Activated naive CD8-positive, alpha-beta T cell treated with anti-CD3 and anti-CD28 coated beads, Interleukin-2, amount 10 ng/mL, durations not matched to agents 7 days and 5 days (primary cell): Measurements from ENCODE around the gene OR2H1. TPM values are rescaled to one million over a fixed set of nuclear protein-coding genes. Genes with fewer than 3 reads are reported as not detected.

ENCODE experiments used
- ATAC-seq: fragments of 150-1000 bp; cut with Tn5 transposase; one replicate; pipeline ENCODE4 v1.10.0; 2021; ENCODE audit warnings: low read depth, moderate library complexity
- POLR2A ChIA-PET: fragments of 350-600 bp; sonication (Branson Sonifier 250); formaldehyde crosslinking; loops from one replicate; lab custom pipeline; 2021; ENCODE audit warnings: antibody characterized with exemption; lab: Charles Lee
- DNase-seq: peaks from one replicate; pipeline ENCODE4 v3.0.0; 2021
- H3K27ac Mint-ChIP-seq: one replicate; pipeline ENCODE4 v1.8.0; 2022; ENCODE audit warnings: mild to moderate bottlenecking, mixed read lengths
- H3K27me3 Mint-ChIP-seq: one replicate; pipeline ENCODE4 v1.8.0; 2022; ENCODE audit warnings: mild to moderate bottlenecking, moderate library complexity, mixed read lengths
- H3K36me3 Mint-ChIP-seq: one replicate; pipeline ENCODE4 v1.8.0; 2021; ENCODE audit warnings: mild to moderate bottlenecking, mixed read lengths
- H3K4me1 Mint-ChIP-seq: one replicate; pipeline ENCODE4 v1.8.0; 2021; ENCODE audit warnings: mixed read lengths
- H3K4me3 Mint-ChIP-seq: one replicate; pipeline ENCODE4 v1.8.0; 2022; ENCODE audit warnings: mild to moderate bottlenecking, moderate library complexity, mixed read lengths
- H3K9me3 Mint-ChIP-seq: one replicate; pipeline ENCODE4 v1.8.0; 2021; ENCODE audit warnings: mixed read lengths
- total RNA-seq, 2 experiments: library from RNA; stranded (reverse); gene quantifications; one replicate each; pipeline ENCODE4 v1.2.3, GENCODE V29; 2021

The OR2H1 gene
- total RNA-seq, 2 experiments from 2014 or later: not detected

DNA sequence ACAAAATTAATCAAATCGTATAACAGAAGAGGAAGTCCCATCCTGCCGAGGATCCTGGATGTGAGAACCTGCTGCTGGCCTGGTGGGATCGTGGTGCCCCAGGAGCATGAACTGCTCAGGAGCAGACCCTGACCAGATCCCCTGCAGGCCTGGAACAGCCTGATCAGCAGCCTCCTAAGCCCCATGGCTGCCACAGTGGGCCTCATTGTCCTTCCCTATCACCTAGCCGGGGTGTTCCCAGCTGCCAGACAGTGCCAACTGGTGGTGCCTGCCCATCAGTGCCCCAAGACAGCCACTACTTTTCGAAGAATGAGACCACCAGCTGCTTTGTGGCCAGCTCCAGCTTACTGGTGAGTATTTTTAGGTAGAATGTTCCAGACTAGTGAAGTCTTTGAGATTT, 50.4 kb downstream of the OR2H1 start:
- Mint-ChIP-seq H3K27ac (no peak overlapping the region), H3K4me1 (no peaks in the 10 kb centered on the region), H3K36me3 (no peaks in the 10 kb centered on the region), H3K27me3 (peaks cover 4% of the 10 kb centered on the region), H3K4me3 (no peak overlapping the region), H3K9me3 (no peaks in the 10 kb centered on the region)
- DNase-seq (no peak), ATAC-seq (no peak)
- POLR2A ChIA-PET: no interaction called here

DNA sequence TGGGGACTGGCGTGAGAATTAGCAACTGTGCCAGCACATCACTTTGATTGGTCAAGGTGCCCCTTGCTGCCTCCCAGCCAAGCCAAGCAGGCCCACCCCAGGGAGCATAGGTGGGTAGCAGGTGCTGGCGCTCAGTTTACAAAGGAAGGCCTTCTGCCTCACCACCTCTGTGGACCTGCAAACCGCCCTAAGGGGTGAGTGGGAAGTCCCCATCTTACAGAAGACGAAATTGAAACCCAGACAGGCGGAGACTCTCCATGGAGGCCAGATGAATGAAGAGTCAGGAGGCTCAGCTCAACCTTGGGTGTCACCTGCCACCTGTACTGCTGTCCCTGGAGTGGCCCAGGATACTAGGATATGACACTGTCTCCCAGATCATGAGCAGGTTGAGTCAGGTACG, 52.3 kb downstream of the OR2H1 start:
- Mint-ChIP-seq H3K27me3 (peaks cover 6% of the 10 kb centered on the region), H3K4me1 (no peaks in the 10 kb centered on the region), H3K36me3 (no peaks in the 10 kb centered on the region), H3K4me3 (no peak overlapping the region), H3K9me3 (peaks cover 1% of the 10 kb centered on the region), H3K27ac (no peak overlapping the region)
- no peak for DNase-seq
- POLR2A ChIA-PET: no interaction called here
- ATAC-seq: no peak

DNA sequence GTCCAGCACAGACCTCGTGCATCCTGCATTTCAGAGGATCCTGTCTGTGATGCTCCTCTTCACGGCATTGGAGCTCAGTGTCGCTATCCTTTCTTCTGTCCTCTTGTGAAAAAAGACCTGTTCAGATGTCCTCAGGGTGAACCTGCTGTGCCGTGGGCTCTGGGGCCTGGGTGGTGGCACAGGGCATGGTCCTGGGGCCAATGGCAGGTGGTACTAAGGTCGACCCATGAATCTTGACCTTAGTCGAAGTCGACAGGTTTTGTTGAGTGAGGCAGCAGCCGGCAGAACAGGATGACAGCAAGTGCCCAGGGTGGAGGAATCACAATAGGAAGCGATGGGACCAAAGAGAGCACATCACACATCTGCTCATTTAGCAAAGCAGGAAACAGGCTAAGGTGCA, 52.8 kb downstream of the OR2H1 start:
- Mint-ChIP-seq H3K27ac (no peak overlapping the region), H3K36me3 (no peaks in the 10 kb centered on the region), H3K4me3 (no peak overlapping the region), H3K27me3 (peaks cover 6% of the 10 kb centered on the region), H3K9me3 (peaks cover 1% of the 10 kb centered on the region), H3K4me1 (peaks cover 1% of the 10 kb centered on the region)
- POLR2A ChIA-PET: no interaction called here
- no peak for ATAC-seq
- no peak for DNase-seq

DNA sequence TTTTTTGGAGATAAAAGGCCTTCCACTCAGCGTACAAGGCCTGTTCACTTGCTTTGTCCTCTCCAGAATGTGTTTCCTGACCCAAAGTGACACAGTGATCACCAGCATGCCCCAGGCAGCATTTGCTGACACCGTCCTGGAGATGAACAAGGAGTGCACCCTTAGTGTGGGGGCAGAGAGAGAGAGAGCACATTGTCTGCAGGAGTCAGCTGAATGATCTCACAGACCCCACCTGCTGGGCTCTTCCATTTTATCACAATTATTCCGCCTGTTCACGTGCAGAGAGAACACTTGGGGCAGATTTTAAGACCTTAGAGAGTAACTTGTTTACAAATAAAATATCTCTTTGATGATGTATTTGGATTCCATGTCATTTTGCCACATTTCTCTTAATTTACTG, 53.2 kb downstream of the OR2H1 start:
- DNase-seq (no peak), ATAC-seq (no peak)
- Mint-ChIP-seq H3K9me3 (peaks cover 1% of the 10 kb centered on the region), H3K4me3 (no peak overlapping the region), H3K27ac (no peak overlapping the region), H3K36me3 (no peaks in the 10 kb centered on the region), H3K4me1 (peaks cover 3% of the 10 kb centered on the region), H3K27me3 (peaks cover 6% of the 10 kb centered on the region)
- POLR2A ChIA-PET: no interaction called here

DNA sequence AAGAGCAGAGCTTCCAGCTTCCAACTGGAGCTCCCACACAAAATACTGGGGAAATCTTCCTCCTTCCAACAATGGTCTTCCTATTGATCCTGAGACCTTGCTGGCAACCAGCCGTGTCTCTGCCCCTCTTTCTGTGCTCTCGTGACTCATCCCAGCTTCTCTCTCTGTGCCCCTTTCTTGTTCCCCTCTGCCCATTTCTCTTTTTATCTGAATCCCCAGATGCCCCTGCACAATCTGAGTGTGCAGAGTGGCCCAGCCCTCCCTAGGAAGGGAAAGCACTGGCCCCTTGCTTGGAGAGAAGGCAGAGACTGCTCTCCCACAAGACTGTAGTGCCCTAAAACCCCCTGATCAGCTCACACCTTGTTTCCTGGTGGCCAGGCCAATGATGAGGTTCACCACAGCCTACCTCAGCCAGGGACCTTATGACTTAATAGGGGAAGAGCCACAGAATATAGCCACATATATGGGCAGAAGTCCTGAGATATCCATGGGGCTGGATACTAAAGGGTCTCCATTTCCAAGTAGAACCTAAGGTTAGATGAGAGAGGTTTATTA, 53.9 kb downstream of the OR2H1 start:
- POLR2A ChIA-PET: no interaction called here
- Mint-ChIP-seq H3K4me3 (no peak overlapping the region), H3K9me3 (peaks cover 1% of the 10 kb centered on the region), H3K4me1 (peaks cover 5% of the 10 kb centered on the region), H3K27ac (no peak overlapping the region), H3K27me3 (peaks cover 6% of the 10 kb centered on the region), H3K36me3 (no peaks in the 10 kb centered on the region)
- DNase-seq (no peak), ATAC-seq (no peak)

Other genes with a start within 250 kb of the OR2H1 start
- not detected for gene OR14J1, start 155.5 kb upstream of the OR2H1 start, total RNA-seq
- gene OR5V1, start 88.3 kb upstream of the OR2H1 start, total RNA-seq: not detected
- gene OR12D3, start 81.9 kb upstream of the OR2H1 start, total RNA-seq: not detected
- gene OR12D2, start 61.5 kb upstream of the OR2H1 start, total RNA-seq: not detected
- gene OR12D1, start 42.2 kb upstream of the OR2H1 start, total RNA-seq: not detected
- not detected for gene OR10C1, start 17.8 kb upstream of the OR2H1 start, total RNA-seq
- gene OR11A1, start 84 bp upstream of the OR2H1 start, total RNA-seq: not detected
- gene MAS1L, start 30.8 kb downstream of the OR2H1 start, total RNA-seq: not detected
- not detected for gene UBD, start 102.6 kb downstream of the OR2H1 start, total RNA-seq
- gene OR2H2, start 128.0 kb downstream of the OR2H1 start, total RNA-seq: not detected
- 10 to 100 TPM; 20.1 to 20.7 TPM for gene GABBR1, start 176.0 kb downstream of the OR2H1 start, total RNA-seq
- gene MOG, start 199.9 kb downstream of the OR2H1 start, total RNA-seq: not detected
- gene ZFP57, start 224.0 kb downstream of the OR2H1 start, total RNA-seq: 10 to 100 TPM; 12.3 to 13.5 TPM